Bronchial epithelial cell (primary cell): ENCODE data around the gene ZFHX3. TPM values are rescaled to one million over a fixed set of nuclear protein-coding genes. Genes with fewer than 3 reads are reported as not detected.
A peak's percentile ranks its signal among the peaks of the same experiment; 100 is the strongest.

Source experiments
- DNase-seq: peaks from one replicate; pipeline ENCODE4 v3.0.0-alpha.2; 2010; ENCODE audit warnings: low read depth
- FAIRE-seq: peaks from 2 replicates; lab custom pipeline; 2011; peaks lifted over from hg19 to GRCh38; lab: Jason Lieb, UNC
- H3K27me3 ChIP-seq: 2 replicates; pipeline ENCODE4 v1.5.1; 2011; ENCODE audit warnings: low read length; ENCODE audit not compliant: control insufficient read depth, insufficient read depth
- H3K36me3 ChIP-seq: 2 replicates; pipeline ENCODE4 v1.5.1; 2011; ENCODE audit warnings: low read length; ENCODE audit not compliant: control insufficient read depth, insufficient read depth
- H3K4me3 ChIP-seq: 2 replicates; pipeline ENCODE4 v1.5.1; 2011; ENCODE audit warnings: mild to moderate bottlenecking, low read depth, low read length, control low read depth
- total RNA-seq: library from RNA; depleted of rRNA; stranded (reverse); fragments of >200 nt; gene quantifications from 2 replicates; pipeline ENCODE4 v1.2.1, GENCODE V29; 2014
- TF ChIP-seq, protein P1 (sequence below): IDR thresholded peaks from 2 replicates; pipeline ENCODE4 v1.5.1; 2011; ENCODE audit warnings: mild to moderate bottlenecking, moderate library complexity, low read length, control low read depth, inconsistent platforms; ENCODE audit not compliant: insufficient read depth, severe bottlenecking

ZFHX3 gene
- total RNA-seq, 1 donor from 2014 or later = 3.9 TPM

- Histone ChIP-seq H3K36me3 (peaks cover 3% of the 10 kb centered on the region), H3K27me3 (no peaks in the 10 kb centered on the region), H3K4me3 (no peak overlapping the region)
- FAIRE-seq (no peak), DNase-seq (no peak)
- TF ChIP-seq, protein P1, sequence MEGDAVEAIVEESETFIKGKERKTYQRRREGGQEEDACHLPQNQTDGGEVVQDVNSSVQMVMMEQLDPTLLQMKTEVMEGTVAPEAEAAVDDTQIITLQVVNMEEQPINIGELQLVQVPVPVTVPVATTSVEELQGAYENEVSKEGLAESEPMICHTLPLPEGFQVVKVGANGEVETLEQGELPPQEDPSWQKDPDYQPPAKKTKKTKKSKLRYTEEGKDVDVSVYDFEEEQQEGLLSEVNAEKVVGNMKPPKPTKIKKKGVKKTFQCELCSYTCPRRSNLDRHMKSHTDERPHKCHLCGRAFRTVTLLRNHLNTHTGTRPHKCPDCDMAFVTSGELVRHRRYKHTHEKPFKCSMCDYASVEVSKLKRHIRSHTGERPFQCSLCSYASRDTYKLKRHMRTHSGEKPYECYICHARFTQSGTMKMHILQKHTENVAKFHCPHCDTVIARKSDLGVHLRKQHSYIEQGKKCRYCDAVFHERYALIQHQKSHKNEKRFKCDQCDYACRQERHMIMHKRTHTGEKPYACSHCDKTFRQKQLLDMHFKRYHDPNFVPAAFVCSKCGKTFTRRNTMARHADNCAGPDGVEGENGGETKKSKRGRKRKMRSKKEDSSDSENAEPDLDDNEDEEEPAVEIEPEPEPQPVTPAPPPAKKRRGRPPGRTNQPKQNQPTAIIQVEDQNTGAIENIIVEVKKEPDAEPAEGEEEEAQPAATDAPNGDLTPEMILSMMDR = no peak
Measured at GRCh38 chr16:72959301-72959996, 88.5 kb downstream of the ZFHX3 start.

GRCh38 chr16:72958522-72959076 is 89.3 kb downstream of the ZFHX3 start:
- TF ChIP-seq, protein P1 = no peak
- Histone ChIP-seq H3K36me3 (peaks cover 3% of the 10 kb centered on the region), H3K27me3 (no peaks in the 10 kb centered on the region), H3K4me3 (no peak overlapping the region)
- DNase-seq (no peak), FAIRE-seq (no peak)

DNA sequence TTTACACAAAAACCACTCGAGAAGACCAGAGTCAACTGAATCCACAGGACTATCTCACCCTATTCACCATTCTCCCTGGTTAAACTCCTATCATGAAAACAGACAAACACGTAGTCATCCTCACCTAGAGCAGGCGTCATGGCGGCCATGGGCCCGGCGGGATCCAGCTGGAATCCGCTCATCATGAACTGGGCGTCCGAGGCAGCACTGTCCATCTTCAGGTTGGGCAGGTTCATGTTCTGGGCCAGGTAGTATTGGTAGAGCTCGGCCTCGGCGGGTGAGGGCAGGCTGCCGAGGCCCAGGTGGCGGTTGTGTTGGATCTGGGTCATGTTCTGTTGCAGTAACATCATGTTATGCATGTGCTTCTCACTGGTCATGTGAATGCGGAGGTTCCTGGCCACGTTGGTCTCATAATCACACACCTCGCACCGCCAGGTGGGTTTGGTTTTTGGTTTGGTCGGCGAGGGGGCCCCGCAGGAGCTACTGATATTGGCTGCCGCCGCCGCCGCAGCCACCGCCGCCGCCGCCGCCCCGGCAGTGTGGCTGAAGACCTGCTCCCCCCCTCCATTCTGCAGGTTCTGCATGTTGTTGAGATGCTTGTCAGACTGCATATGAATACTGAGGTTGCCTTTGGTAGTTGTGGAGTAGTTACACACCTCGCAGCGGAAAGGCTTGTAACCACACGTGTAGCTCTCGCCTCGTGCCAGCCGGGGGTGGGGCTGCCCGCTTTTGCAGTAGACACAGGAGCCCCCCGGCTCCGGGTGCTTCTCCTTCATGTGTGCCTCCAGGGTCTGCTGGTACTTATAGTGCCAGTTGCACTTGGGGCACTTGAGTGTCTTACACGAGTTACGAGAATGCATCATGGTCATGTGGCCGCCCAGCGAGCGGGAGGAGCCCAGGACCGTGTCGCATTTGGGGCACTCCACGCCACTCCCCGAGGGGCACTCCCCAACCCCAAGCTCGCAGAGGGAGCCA is 90.3 kb downstream of the ZFHX3 start:
- no peak overlapping the region for H3K4me3 ChIP-seq
- H3K27me3 ChIP-seq = no peaks in the 10 kb centered on the region
- peaks cover 3% of the 10 kb centered on the region for H3K36me3 ChIP-seq
- DNase-seq (no peak), FAIRE-seq (no peak)
- TF ChIP-seq, protein P1 = no peak

DNA sequence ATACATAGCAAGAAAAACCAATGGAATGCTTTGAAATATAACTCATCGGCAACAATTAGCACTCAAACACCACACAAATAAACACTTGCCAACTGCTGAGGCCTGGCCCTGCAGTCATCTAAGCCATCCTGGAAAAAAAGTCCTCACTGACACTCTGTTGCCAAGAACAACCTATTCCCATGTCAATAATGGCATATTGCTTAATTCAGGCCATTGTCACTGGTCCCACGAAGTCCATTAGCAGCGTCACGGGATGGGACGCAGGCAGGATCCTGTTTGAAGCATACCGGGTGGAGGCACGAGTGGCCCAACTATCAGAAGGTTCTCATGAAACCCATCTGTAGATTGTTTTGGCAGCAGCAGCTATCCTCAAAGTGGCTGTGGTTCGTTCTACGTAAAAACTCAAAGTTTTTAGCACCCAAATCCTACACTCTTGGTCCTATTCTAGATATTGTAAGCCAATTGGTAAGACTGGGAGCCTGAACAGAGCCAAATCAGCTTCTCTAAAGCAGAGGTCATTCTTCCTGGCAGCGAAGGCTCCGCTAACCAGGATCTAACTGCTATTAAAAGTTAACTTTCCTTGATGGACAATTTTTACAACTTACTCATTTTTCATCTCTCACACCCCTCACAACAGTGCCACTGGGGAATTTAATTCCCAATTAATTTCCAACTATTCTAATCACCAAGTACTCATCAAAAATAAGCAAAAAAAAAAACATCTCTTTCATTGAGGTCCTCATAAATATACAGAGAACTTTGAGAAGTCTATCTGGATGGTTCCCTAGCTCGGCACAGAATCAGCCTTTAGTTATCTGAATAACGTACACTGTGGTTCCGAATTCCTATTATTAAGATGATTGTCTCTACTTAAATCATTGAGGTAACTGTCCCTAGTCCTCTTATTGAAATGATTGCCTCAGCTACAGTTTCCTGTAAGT is 91.5 kb downstream of the ZFHX3 start:
- H3K36me3 ChIP-seq = peaks cover 3% of the 10 kb centered on the region
- H3K27me3 ChIP-seq = no peaks in the 10 kb centered on the region
- peak; percentile 47 for FAIRE-seq
- DNase-seq = no peak
- TF ChIP-seq, protein P1 = no peak
- H3K4me3 ChIP-seq = no peak overlapping the region

DNA sequence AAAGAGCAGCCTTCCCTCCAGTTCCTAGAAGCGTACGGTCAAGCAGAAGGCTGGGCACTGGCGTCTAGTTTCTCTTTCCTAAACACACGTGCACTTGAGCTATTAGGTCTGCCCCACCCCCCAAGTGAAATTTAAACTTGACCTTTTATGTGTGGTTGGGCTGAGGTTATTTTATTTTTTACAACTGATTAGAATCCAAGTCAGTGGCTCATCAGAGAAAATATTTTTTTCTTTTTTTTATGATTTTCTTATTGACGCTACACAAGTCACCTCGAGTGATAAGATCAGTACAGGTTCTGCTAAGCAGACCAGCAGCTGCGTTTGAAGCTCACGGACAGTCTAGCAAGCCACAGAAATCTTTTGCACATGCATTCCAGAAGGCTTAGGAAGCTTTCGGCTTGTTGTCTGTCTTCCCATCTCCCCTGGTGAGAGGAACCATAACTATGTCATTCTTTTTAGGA is 95.1 kb downstream of the ZFHX3 start:
- H3K36me3 ChIP-seq = peaks cover 5% of the 10 kb centered on the region
- TF ChIP-seq, protein P1 = no peak
- FAIRE-seq (no peak), DNase-seq (no peak)
- no peaks in the 10 kb centered on the region for H3K27me3 ChIP-seq
- H3K4me3 ChIP-seq = no peak overlapping the region
